GM18526 (cell line): ENCODE measurements around the gene PRTFDC1.

Source experiments
- POLR2A ChIP-seq: IDR thresholded peaks from 3 replicates; pipeline ENCODE4 v1.6.1; 2011; ENCODE audit not compliant: insufficient read length; ENCODE audit errors: extremely low read depth

Gene PRTFDC1

DNA sequence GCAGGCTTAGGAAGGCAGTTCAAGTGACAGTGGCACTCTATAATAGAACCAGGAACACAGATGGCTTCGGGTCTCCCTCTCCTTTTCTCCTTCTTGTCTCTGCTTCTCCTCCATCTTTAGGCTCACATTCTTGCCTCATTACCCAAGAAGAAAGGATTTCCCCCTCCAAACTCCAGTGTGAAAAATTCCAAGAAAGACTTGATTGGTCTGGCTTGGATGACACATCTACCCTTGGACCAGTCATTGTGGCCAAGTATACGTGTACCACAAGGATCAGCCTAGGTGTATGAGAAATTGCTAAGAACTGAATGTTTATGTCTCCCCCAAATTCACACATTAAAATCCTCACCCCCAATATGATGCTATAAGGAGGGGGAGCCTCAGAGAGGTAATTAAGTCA lies 53.9 kb downstream of the PRTFDC1 start:
- no peak for TF ChIP-seq POLR2A

- no peak for TF ChIP-seq POLR2A
These were observed 55.0 kb downstream of the PRTFDC1 start for GRCh38 chr10:24897326-24897926.

- TF ChIP-seq POLR2A = no peak
These were observed 57.7 kb downstream of the PRTFDC1 start for GRCh38 chr10:24894728-24895127.

GRCh38 chr10:24894309-24894708 lies 58.1 kb downstream of the PRTFDC1 start:
- no peak for TF ChIP-seq POLR2A

GRCh38 chr10:24893127-24893526 lies 59.3 kb downstream of the PRTFDC1 start:
- no peak for TF ChIP-seq POLR2A

- no peak for TF ChIP-seq POLR2A
These were observed 60.6 kb downstream of the PRTFDC1 start for GRCh38 chr10:24891823-24892222.

DNA sequence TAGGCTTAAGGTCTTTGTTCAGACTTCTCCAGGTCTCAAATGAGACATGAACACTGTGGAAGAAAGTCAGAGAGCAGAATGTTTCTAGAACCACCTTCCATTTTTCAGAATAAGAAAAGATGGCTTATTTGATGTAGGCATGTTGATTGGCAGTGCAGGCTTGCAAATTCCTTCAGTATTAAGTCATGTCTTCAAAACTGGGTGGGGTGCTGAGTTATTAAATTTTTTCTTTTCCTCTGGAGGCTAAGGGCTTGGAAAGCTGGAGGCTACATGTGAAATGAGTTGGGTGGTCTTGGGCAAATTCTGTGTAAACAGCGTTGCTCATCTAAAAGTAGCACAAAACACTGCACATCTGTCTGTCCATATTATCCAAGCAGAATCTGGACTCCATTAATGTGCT lies 62.8 kb downstream of the PRTFDC1 start:
- no peak for TF ChIP-seq POLR2A

- no peak for TF ChIP-seq POLR2A
These were observed 64.6 kb downstream of the PRTFDC1 start for GRCh38 chr10:24887855-24888231.

- no peak for TF ChIP-seq POLR2A
These were observed 66.1 kb downstream of the PRTFDC1 start for GRCh38 chr10:24886290-24886680.

DNA sequence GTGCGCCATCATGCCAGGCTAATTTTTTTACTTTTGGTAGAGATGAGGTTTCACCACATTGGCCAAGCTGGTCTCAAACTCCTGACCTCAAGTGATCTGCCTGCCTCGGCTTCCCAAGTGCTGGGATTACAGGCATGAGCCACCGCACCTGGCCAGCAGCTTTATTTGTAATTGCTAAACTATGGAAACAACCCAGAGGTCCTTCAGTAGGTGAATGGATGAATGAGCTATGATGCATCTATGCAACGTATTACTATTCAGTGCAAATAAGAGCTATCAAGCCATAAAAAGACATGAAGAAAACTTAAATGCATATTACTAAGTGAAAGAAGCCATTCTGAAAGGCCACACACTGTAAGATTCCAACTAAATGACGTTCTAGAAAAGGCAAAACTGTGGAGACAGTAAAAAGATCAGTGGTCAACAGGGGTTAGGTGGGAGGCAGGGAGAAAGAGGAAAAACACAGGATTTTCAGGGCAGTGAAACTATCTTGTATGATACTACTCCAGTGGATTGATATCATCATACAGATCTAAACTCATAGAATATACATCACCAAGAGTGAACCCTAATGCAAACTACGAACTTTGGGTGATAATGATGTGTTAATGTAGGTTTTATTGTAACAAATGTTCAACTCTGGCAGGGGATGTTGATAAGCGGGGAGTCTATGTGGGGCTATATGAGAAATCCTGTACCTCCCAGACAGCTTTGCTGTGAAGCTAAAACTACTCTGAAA lies 66.7 kb downstream of the PRTFDC1 start:
- no peak for TF ChIP-seq POLR2A

DNA sequence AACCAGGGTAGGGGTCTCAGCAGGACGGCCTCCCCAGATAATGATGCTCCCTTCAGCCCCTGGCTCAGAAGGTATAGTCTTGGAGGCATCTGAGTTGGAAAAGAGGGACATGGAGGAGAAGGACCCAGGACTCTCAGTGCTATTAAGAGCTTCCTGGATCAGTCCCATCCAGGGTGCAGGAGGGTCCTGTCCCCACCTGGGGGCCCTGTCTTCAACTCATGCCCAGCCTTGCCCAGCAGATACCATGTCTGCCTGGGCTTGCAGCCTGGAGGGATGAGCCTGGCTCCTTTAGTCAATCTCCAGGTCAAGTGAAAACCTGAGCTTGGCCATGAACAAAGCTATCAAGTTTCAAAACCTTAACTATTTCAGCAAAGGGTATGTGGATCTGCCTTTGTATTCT lies 67.6 kb downstream of the PRTFDC1 start:
- no peak for TF ChIP-seq POLR2A

DNA sequence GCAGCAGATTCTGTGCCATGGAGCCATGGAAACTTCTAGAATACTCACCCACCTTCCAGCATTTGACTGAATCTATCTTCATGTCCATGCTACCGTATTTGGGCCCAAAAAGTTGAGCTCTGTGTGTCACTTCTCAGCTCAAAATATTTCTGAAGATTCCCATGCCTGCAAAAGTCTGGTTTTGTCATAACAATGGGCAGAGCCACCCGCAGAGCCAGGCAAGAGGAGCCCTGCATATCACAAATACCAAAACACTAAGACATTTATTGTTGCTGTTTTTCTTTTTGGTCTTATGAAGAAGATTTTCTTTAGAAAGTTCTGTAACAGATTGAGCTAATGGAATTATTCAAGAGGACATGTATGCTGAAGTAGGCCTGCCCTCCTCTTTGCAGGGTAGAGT lies 68.1 kb downstream of the PRTFDC1 start:
- no peak for TF ChIP-seq POLR2A

DNA sequence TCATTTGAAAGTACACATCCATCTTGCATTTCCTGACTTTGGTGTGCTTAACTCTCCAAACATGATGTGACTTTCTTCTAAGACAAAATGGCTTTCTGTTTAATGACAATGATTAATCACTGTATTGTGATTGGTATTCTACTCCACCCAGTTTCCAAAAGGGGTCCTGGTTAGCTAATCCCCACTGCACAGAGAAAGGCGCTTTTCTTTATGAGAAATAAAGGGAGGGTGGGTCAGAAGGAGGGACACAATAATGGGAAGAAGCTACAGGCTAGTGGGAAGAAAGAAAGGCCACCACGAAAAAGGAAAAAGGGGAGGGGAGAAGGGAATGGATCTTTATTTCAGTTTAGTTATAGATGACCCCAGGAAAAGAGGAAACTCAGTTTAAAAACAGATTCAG lies 69.2 kb downstream of the PRTFDC1 start:
- no peak for TF ChIP-seq POLR2A

- no peak for TF ChIP-seq POLR2A
These were observed 70.2 kb downstream of the PRTFDC1 start for GRCh38 chr10:24882047-24882698.

DNA sequence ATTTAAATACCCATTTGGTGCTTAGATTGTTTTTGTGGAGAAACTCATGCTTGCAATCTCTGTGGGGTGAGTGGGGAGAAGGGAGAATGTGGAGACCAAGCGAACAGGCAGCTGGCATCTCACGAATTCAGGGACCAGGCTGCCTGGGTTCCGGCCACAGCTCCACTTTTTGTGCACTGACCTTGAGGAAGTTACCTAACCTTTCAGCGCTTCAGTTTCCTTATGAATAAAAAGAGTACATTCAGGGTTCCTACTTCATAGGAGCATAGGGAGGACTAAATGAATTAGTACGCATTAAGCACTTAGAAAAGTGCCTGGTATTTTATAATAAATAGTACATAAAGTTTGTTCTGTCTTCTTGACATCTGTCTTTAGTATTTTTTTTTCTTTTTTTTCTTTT lies 72.5 kb downstream of the PRTFDC1 start:
- no peak for TF ChIP-seq POLR2A

DNA sequence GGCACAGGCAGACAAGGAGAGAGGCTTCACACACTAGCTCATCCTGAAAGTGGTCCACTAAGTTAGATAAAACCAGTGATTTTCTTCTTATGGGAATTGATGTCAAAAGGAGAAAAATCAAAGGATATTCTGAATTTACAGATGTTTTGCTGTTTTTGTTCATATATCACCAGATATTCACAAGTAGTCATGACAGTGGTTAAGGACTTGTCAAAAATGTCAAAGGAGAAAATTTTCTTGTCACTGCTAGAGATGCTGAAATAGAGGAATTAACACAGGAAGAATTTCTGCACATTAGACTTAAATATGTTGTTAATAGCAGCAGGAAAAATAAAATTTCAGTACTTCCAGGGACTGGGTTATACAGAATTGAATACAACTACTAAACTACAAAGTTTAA lies 78.3 kb downstream of the PRTFDC1 start:
- no peak for TF ChIP-seq POLR2A

DNA sequence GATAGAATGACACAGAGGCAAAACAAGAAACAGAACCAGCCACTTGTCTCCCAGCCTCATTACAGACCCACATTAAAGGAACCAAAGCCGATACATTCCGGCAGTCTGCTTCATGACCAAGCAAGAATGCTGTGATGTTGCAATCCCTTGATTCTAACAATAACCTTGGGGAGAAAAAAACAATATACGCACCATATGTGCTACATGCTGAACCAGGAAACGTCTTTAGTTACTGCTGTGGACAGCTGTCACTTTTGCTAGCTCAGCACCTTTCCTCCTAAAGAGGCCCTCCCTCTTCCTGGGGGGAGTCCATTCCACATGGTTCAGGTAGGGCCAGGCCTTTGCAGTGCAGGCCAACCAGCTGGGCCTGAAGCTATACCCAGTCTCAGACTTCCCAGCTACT lies 79.1 kb downstream of the PRTFDC1 start:
- no peak for TF ChIP-seq POLR2A

GRCh38 chr10:24872790-24873182 lies 79.6 kb downstream of the PRTFDC1 start:
- TF ChIP-seq POLR2A = no peak
